NCI-H2196 (cell line): ENCODE data around the gene GLS.
"Not testable (repeated sequence)": the region's sequence is repeated elsewhere in the genome, so short reads cannot be mapped to it uniquely, and the experiment has no call there.

Experiments
- DNase-seq: peaks from one replicate; lab custom pipeline; 2025; ENCODE audit not compliant: unreplicated experiment; lab: John Stamatoyannopoulos, UW

The GLS gene

DNA sequence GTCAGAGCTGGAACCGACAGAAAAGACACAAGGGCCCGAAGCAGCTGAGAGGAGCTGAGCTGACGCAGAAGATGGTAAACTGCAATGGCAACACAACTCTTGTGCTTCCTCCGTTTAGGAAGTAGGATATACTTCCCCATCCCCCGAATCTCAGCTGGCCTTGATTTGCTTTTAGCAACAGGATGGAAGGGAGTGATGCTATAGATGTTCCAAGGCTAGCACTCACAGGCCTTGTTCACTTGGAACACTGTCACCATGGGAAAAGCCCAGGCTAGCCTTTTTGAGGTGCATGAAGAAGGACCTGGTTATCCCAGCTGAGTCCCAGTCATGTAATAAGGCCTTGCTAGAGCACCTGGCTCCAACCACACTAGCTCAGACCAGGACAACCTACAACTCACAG lies 107.3 kb downstream of the GLS start:
- DNase-seq = no peak

DNA sequence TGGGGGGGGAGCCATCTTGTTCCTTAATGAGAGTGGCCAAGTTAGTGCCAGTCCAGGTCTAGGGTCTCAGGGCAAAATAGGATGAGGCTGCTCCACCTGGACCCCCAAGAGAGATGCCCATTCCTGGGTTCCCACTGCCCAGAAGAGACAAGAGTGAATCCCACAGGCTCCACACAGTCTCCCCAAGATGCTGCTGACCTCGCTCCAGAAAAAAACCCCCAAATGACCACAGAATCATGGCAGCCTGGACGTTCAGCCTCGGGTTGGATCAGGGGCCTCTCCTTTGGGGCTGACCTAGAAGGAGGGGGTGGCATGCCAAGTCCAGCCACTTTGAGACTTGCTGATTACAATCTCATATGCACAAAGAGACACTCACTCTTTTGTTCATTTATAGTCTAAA lies 108.3 kb downstream of the GLS start:
- DNase-seq = no peak

DNA sequence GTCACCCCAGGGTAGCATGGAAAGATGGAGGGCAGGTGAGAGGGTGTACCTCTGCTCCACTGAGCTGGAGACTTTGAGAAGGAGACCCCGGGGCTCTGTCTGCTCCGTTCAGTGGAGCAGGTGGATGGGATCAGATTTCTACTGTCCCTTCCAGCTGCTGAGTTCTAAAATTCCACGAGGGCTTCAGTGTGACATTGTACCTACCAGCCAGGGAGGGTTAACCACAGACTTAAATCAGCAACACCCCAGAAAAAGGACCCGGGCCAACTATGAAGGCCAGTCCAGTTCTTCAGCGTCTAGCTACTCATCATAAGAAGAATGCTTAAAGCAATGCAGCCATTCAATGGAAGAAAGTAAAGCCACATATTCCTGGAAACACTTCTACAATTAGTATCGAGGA lies 109.5 kb downstream of the GLS start:
- DNase-seq = no peak

DNA sequence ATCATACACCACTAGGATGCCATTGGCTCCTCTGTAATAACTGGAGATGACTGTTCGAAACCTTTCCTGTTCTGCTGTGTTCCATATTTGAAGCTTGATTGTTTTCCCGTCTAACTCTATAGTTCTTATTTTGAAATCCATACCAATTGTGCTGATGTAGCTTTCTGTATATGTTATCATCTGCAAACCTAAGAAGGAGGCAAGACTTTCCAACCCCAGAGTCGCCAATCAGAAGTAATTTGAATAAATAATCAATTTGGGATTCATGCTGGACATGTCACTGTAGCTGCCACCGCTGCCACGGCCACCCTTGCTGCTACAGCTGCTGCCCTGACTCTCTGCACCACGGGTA lies 112.6 kb downstream of the GLS start:
- no peak for DNase-seq

DNA sequence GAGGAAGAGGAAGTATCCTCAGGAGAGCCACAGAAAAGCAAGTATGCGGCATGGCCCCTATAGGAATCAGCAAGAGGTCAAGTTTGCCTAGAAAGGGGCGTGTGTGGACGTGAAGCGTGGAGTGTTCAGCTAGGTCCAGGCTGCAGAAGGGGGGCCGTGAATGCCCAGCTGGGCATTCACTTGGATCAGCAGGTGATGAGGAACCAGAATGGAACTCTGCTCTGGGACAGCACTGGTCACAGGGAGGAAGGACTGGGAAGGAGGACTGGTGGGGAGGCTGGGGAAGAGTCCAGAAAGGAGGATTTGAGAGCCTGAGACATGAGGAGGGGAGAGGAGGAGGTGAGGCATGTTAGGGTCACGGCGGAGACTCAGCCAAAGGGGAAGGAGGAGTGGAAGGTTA lies 113.5 kb downstream of the GLS start:
- DNase-seq = no peak

DNA sequence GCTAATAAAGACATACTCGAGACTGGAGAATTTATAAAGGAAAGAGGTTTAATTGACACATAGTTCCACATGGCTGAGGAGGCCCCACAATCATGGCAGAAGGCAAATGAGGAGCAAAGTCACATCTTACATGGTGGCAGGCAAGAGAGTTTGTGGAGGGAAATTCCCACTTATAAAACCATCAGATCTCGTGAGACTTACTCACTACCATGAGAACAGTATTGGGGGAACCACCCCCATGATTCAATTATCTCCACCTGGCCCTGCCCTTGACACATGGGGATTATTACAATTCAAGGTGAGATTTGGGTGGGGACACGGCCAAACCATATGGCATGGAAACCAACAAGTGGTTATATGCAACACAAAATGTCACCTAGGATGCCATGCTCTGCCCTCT lies 114.7 kb downstream of the GLS start:
- not testable (repeated sequence) for DNase-seq

DNA sequence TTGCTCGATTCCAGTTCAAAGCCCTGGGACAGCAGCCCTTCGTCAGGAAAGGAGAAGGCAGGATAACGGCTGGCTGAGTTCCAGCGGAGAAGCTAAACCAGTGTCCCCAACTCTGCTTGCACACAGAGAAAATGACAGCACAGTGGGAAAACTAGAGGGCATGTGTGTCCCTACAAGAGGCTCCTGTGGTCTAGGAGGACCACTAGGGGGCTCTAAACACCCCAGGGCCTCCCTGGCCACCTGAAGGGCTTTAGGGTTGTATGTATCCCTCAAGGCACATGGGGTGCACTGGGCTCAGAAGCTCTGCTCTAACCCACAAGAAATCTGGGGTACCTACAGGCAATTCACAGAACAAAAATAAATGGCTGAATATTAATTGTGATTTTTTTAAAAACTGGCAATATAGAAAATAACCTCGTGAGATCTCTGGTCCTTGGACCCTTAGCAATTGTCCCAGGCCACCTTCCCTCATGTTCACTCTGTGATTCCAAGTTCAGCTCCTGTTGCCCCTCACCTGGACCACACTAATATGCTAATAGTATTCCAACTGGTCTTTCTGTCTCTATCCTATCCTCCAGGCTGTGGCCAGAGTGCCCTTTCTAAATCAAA lies 115.8 kb downstream of the GLS start:
- DNase-seq = peak; percentile 13

DNA sequence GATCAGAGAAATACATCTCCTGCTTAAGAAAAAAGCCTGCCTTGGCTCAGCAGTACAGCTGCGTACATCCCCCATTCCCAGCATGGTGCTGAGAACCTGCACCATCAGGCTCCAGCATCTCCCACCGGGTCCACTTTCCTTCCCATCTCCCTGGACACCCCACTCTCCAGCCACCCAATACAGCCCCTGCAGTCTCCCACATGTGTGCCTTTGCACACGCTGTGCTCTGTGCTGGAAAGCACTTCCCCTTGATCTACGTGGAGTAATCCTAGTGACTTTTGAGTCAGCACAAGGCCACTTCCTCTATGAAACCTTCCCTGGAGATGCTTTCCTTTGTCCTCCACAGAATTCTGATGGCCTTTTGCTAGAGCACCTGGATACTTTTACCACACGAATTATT lies 116.3 kb downstream of the GLS start:
- no peak for DNase-seq

DNA sequence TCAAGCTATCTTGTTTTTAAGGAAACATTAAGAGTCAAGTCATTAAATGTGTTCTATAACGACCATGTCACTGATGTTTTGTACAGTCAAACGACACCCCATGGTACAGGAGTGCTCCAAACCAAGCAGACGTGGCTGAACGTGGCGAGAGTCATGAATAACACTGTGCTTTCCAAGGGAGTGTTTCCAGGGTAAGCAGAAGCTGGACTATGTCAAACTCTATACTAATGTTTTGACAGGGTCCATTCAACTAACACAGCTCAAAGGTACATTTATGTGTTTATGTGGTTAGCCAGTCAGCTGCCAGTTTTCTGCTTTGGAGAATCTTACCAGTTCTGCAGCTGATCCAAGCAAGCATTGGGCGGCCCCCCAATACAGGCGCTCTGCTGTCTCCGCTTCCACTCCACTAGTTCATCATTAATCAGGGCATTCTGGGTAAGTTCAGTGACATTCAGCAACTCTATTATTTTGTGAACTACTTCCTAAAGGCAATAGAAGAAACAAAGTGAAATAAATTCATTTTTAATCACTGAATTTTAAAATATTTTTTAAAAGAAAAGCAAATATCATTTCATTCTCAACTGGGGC lies 117.0 kb downstream of the GLS start:
- DNase-seq = no peak

DNA sequence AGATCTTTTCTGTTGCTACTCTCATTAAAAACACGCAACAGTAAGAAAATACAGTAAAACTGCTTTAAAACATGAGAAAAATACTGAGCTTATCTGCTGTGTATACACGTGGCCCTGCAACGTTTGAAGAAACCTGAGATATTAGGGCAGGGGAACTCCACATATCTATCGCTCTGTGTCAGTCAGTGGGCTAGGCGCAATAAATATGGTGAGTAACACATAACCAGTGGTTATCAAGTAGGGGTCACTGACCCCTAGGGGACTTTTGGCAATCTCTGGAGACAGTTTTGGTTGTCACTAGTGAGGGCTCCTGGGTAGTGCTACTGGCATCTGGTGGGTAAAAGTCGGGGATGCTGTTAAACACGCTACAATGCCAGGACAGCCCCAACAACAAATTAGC lies 118.4 kb downstream of the GLS start:
- DNase-seq = no peak

DNA sequence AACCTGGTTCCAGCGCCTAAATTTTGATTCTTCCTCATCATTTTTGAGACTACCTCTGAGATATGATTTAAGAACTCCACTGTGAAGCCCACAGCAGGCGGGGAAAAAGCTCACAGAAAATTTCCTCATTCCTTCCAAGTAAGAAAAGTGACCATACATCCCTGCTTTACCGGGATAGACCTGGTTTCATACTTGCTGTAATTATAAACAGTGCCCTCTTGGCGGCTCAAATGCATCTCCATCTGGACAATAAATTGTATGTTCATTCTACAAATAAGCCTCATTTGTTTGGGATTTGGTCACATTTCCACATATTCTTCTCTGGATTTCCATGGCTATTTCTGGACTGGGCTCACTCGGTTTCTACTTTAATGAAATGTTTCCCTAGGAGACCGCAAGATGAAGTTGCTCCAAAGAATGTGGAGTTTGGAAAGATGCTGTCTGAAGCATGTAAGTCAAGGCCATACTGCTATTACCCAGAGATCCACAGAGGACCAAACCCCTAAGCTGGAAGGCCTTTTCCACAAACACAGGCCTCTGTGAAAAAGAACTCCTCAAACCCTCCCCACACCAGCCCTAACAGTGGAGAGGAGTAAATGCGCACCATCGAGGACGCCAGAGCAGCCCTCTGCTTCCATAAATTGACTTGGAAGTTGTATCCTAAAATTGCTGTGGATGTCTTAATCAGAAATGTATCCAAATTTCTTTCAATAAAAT lies 119.5 kb downstream of the GLS start:
- no peak for DNase-seq

DNA sequence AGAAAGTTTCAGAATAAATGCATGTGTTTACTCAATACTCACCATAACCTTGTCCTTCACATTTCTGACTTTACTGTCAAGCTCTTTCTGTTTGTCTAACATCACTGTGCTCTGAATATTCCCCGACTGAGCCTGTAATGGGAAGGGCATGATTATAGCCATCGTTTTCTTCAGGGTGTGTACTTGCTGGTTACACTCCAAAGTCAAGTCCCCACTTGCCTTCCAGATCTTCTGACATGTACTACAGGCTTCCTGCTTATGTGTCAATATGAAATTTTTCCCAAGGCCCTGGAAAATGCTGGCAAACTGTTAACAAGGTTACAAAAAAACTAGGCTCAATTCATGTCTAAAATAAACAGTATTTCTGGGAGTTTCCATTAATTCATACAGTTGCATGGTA lies 120.4 kb downstream of the GLS start:
- DNase-seq = no peak

DNA sequence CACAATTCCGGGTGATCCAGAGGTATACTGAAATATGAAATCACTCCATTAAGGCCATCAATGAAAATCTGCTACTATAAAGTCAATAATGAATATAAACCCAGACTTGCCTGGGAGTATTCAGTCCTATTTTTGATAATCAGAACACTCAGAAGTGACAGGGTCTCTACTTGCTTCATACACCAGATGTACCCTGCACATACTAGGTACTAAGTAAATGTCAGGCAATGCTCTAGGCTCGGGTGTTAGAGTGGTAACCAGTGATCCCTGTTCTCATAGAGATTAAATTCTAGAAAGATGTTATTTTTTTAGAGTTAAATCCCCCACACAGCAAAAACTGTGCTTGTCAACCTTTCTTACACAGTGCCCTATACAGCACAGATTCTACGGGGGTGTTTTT lies 121.0 kb downstream of the GLS start:
- no peak for DNase-seq

DNA sequence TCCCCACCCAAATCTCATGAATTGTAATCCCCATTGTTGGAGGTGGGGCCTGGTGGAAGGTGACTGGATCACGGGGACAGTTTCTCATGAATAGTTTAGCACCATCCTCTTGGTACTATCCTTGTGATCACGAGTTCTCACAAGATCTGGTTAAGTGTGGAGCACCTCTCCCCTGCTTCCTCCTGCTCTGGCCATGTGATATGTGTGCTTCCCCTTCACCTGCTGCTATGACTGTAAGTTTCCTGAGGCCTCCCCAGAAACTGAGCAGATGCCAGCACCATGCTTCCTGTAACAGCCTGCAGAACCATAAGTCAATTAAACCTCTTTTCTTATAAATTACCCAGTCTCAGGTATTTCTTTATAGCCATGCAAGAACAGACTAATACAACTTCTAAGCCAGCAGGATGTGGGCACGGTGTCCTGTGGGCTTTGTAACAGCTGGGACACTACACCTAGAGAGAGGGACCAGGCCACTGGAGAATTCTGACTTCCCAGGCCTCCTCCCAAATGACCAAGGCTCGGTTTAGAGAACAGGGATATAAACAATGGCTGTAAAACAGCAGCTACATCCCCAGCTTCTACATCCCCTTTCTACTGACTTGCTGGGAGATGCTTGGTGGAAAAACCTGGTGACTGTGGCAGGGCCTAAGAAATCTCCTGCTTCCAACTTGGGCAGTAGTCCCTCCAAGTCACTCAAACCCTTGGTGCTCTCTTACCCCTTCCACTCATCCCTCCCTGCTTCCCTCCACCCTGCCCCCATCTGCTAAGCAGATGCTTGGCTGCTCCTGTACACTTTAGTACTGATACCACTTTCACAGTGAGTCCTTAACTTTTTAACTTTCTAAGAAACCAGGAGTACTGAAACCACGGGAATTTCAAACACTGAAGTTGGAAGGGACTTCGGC lies 123.0 kb downstream of the GLS start:
- no peak for DNase-seq

DNA sequence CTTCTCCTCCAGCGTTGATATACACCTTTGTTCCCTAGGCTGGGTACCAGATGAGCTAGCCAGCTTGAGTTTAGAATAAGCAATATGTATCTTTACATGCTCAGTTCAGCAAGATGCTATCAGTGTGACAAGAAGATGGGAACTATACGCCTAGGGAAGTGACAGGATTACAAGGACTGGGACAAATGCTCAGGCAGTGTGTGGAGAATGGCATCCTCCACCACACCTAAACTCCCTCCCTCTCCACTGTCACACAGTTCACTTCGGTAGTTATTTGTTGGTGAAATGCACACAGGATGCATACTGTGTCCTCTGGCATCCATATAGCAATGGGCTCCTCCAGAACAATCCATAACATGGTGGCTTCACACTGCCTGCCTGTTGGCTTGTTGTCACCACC lies 125.7 kb downstream of the GLS start:
- DNase-seq = no peak

DNA sequence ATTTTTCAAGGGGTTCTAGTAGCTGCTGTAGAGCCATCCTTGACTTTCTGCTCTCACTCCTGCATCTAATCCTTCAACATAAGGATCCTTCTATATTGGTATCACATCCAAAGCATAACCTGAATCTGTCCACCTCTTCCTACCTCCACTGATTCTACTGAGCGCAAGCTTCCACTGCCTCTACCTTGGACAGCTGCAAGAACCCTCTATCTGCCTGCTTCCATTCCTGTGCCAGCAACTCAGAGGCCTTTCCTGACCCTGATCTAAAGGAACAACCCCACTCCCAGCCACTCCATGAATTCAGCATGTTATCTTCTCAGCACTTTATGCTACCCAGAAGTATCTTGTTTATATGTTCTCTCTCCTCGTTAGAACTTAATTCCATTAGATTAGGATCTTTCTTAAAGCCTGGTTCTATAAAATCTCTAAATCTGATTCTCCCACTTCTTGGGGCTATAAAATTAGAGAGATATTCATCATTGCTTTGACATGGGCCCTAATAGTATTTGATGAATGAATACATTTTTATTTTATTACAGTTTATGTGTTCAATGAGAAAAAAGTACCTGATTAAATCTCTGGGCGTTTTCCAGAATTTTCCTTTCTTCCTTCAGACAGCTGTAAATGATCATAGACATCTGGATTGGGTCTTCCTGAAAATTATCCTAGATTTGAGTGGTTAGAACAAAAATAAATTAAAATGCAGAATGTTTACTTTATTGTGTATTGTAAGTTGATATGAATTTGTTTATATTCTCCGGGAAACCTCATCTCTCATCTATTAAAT lies 126.6 kb downstream of the GLS start:
- DNase-seq = no peak

DNA sequence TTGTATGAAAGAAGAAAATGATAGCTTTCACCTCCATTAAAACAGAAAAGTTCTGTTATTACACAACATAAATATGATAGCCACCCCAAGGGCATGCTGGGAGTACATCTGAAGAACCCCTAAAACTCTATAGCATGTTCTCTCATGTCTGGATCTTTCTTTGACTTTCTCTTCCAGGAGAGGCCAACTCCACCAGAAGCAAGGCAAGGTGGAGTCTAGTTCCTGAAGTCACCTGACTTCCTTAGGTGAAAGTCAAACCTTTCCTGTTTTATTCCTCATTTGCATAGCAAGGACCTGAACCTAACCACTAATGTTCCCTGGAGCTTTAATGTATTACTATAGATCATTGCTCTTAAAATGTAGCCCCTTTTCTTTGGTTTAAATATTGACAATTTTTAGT lies 127.7 kb downstream of the GLS start:
- no peak for DNase-seq

DNA sequence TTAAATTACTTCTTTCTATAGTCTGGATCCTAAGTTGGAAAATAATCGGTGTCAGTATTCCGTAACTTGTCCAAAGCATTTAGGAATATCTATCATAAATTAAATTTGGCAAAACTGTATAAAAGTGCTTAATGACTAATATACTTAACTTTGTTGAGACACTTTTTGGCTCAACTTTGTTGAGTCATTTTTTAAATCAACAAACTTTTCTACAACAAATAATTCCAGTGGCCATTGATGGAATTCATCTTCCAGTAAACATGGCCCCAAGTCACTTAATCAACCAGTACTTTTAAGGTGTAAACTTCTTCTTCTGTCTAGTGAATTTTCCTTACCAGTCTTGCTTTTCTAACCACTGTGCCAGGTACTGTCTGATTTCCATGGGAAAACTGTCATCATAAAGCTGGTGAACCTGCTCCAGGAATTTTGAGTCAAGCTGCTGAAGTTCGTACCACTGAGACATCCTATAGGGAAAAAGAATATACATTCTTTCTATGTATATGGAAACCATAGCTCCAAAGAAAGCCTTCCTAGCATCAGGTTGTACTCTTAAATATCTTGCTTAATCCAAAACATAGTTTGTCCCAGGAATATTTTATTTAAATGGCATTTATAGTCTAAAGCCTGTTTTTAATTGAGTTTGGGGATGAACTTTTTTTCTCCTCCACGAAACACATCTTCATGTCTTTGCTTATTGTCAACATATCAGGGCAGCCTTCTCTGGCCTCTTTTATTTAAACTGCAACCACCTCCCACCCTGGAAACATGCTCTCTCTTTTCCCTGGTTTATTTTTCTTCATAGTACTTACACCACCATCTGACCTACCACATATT lies 129.1 kb downstream of the GLS start:
- DNase-seq = no peak

DNA sequence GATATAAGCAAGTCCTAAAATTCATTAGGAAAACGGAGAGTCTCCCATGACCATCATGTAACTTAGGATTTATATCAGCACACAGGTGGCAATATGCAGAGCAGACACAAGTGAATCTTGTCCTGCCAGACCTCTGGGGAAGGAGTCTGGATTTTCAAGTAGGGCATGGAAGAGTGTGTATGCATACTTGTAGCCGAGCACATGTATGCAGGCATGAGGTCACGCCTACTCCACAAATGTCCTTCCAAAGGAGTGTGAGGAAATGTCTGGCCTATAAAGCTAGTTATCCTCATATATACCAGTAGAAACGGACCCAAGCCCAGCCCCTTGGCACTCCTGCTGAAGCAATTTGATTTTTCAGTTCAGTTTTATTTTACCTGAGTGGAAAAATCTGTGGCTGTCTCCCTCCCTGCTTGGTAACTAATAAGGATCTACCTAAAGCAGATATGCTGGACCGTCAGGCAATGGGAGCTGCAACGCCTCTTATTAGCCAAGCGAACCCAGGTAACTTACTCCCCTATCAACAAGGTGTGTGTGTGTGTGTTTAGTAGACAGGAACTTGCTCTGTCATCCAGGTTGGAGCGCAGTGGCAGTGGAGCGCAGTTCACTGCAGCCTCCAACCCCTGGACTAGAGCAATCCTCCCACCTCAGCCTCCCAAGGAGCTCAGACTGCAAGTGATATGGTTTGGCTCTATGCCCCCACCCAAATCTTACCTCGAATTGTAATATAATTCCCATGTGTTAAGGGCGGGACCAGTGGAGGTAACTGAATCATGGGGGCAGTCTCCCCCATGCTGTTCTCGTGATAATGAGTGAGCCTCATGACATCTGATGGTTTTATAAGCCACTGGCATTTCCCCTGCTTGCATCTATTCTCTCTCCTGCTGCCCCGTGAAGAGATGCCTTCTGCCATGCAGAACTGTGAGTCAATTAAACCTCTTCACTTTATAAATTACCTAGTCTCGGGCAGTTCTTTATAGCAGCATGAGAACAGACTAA lies 130.6 kb downstream of the GLS start:
- no peak for DNase-seq
